HG03196 (cell line): ENCODE measurements around the gene ZIC5.

Source experiments
- ATAC-seq: cut with Tn5 transposase; IDR thresholded peaks from one replicate; pipeline ENCODE4 v1.9.1; 2021; ENCODE audit not compliant: unreplicated experiment

The ZIC5 gene

GRCh38 chr13:99938635-99939034 is 32.9 kb downstream of the ZIC5 start:
- ATAC-seq: no peak

DNA sequence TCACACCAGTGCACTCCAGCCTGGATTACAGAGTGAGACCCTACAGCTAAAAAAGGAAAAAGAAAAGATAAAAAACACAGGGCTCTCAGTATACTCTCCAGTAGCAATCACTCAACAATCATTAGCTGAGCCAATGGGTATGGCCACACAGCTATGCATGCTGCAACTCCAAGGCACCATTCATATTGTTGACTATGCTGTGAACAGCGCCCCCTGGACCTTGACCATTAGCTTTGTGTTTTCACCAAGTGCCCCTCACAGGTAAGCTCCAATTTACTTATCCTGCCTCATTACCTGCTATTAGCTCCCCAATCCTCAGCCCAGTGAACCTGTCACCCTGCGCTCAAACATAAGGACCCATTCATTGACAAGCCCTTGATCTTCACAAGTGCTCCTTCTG is 35.8 kb downstream of the ZIC5 start:
- ATAC-seq: no peak

DNA sequence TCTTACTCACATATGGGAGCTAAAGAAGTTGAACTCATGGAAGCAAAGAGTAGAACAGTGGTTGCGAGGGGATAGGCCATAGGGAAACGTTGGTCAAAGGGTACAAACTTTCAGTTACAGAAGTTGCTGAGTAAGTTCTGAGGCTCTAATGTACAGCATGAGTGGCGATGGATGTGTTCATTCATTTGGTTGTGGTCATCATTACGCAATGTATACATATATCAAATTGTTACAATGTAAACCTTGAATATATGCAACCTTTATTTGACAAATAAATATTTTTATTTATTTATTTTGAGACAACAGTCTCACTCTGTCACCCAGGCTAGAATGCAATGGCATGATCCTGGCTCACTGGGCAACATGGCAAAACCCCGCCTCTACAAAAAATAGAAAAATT is 38.7 kb downstream of the ZIC5 start:
- no peak for ATAC-seq

DNA sequence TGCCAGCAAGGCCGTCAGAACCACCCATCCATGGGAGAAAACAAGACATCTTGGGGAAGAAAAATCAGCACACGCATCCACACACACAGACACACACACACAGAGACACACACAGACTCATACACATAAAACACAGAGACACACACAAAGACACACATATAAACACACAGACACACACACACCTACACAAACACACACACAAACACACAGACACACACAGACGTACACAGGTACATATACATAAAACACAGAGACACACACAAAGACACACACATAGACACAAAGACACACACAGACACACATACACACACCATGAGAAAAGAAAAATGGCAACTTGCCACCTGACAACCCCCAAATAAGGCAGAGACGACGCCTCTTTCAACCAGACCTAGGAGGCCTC is 40.6 kb downstream of the ZIC5 start:
- ATAC-seq: no peak

DNA sequence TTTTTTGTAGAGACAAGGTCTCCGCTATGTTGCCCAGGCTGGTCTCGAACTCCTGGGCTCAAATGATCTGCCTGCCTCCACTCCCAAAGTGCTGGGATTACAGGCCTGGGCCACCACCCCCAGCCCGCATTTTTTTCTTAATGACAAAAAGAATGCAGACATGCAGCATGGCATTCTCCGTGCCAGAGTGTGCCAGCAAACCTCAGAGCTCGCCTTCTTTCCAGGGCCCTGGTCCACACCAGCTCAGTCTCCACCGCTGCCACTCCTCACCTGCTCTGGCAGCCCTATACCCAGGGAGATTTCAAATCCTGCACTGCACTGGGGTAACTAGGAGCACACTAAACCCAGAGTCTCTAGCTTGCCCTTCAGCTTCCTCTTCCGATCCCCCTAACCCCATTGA is 41.7 kb downstream of the ZIC5 start:
- ATAC-seq: no peak

GRCh38 chr13:99926014-99926731 is 45.4 kb downstream of the ZIC5 start:
- no peak for ATAC-seq

GRCh38 chr13:99923877-99924582 is 47.5 kb downstream of the ZIC5 start:
- no peak for ATAC-seq

DNA sequence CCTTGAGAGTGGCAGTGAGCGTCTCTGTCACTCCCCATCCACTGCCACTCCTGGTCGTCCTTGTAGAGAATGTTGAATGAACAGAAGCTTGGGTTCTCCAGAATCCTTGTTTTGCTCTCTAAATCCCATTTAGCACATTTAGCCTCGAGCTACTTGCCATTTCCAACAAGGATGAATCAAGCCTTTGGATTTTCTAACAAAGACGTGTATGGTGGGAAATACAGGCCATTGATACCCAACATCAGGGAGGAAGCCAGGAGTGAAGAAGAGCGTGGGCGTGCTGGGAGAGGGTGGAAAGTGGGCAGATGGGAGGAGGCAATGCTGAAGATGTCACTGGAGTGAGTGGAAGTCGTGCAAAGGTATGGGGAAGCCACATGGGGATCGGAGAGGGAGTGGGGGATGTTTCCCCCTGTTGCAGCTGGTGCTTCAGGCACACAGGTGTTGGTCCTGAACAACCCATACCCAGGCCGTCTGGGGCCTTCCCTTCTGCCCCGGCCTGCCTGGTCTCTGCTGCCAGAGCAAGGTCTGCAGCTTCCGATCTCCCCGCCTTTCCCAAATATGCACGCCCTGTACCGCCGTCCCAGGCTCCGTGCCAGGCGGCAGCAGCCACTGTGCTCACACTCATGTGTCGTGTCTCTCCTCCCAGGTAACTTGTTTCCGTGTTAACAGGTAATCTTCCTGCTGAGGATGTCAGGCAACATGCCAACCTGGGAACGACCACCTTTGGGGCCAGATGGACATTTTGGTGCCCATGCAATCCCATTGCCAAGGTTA is 48.7 kb downstream of the ZIC5 start:
- ATAC-seq: no peak

GRCh38 chr13:99919132-99919531 is 52.4 kb downstream of the ZIC5 start:
- ATAC-seq: no peak

DNA sequence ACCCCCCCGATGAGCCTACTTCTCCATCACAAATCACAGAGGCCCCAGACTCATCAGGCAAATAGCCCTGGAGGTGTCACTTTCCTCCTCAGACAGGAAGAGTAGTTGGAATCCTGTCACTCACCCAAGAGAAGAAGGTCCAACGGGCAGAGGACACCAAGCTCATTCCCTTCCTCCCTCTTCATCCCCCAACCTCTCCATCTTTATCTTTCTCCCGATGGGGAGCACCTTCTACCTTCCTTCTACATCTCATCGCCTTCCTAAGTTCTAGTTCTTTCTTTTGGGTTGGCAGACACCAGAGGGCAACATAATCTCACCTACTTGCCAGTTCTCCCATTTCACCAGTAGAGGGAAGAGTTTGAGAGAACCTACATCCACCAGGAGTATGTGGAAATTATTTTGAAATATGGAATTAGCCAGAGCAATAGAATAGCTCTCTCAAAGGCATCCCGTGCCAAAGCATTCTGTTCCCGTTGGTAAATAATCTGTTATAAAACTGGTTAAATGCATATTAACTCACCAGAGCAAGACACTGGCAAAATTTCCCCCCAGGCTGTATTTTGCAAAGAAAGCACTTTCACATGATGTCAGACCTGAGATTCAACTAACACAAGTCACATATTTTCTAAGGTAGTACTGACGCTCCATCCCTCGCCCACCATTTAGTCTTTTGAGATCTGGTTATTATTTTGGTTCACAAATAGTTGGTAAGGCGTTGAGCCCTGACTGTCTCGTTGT is 55.0 kb downstream of the ZIC5 start:
- peak; percentile 79 for ATAC-seq

- ATAC-seq: no peak
Observed at GRCh38 chr13:99913167-99913566, 58.4 kb downstream of the ZIC5 start.
